Stimulated activated CD8-positive, alpha-beta memory T cell treated with anti-CD3 and anti-CD28 coated beads, Interleukin-12 subunit alpha, Interleukin-12 subunit beta, amount 100 ng/mL, for 24 hours (primary cell): Measurements from ENCODE around the gene UBE2QL1.

ENCODE experiments used
- DNase-seq: peaks from one replicate; pipeline ENCODE4 v3.0.0-alpha.2; 2020; ENCODE audit errors: extremely low read depth

The UBE2QL1 gene

GRCh38 chr5:6454628-6455053, 6.0 kb downstream of the UBE2QL1 start:
- DNase-seq: no peak

GRCh38 chr5:6455571-6456200, 7.0 kb downstream of the UBE2QL1 start:
- DNase-seq: no peak

DNA sequence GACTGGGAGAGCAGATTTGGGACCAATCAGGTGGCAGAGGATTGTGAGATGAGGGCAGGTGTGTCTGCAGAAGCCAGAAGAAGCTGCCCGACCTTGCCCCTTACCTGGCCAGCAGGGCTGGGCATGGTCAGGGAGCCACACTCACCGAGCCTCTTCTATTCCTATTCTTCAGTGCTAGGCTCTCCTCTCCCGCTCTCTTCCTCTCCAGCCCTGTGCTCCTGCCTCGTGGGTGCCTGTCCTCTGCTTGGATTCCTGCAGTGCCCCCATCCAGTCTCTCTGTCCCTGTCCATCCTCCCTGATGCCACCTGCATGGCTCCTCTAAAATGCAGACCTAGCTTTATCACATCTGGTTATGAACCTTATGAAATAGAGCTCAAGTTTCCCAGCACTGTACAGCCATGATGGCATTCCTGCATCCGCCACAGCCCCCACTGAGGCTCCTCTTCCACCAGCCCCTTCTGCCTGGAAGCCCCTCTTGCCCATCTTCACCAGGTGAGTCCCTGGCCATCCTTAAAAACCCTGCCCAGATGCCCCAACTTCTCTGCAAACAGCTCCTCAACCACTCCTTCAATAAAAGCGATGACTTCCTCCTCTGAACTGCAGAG, 8.2 kb downstream of the UBE2QL1 start:
- DNase-seq: no peak

DNA sequence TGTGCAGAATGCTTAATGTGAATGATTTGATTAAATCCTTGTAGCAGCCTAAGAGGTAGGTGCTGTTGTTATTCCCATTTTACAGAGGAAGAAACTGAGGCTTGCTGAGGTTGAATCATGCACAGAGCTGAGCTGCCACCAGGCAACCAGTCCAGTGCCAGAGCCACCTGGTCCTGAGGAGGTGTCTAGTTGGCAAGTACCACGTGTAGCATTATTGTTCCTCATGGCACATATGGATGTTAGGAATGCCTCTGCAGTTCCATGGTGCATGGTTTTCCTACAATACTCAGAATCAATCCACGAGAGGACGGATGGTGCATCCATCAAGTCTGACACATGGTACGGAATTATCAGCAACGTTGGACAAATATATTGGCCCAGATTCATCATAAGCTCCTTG, 8.9 kb downstream of the UBE2QL1 start:
- DNase-seq: no peak

DNA sequence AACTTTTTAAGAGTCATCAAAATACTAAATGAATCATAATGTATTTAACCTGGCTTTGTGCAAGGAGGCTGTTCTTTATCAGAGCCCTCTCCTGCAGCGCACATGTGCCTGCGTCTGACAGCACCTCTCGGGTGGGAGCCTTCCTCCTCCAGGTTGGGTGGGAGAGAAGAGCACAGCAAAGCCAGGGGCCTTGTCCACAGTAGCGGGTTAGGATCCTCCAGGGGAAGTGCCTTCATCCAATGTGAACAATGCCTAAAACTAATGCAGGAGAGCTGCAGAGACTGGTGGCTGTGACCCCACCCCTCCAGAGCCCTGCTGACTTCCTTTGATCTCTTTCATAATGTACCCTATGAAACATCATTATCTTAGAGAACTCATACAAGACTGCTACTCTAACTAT, 10.2 kb downstream of the UBE2QL1 start:
- DNase-seq: no peak

DNA sequence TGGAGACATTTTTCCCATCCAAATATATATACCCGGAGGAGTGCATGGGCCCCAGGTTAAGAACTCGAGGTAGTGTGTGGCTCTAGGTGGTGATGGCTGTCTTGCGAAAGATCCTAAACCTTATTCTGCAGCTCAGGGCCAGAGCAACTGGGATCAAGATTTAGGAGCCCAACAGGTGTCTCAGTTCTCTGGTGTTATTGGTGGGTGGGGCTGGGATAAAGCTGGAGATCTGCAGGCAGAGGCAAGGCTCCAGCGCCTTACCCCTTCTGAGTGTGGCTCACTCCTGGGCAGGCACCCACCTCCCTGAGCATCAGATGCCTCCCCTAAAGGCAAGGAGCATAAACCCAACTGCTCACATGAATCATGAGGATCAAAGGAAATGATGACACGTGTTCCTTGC, 11.2 kb downstream of the UBE2QL1 start:
- DNase-seq: no peak

DNA sequence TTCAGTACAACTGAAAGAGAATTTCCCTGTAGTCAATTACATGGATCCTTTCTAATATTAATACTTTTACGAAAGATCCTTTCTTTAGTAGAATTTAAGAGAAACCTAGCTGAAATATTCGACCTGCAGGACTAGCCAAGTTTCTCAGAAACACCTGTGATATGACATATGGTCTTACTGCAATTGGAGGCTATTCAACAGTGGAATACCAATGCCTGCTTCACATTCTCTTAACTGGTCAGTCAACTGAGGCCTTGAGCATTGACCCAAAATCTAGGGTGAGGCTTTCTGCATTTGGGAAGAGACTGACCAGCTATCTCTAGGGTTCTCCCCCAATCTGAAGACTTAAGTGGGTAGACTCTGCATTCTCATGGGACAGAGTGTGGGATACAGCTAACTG, 12.3 kb downstream of the UBE2QL1 start:
- no peak for DNase-seq

- no peak for DNase-seq
Measured at GRCh38 chr5:6461793-6462650, 13.4 kb downstream of the UBE2QL1 start.

- no peak for DNase-seq
Measured at GRCh38 chr5:6462671-6463070, 14.0 kb downstream of the UBE2QL1 start.

DNA sequence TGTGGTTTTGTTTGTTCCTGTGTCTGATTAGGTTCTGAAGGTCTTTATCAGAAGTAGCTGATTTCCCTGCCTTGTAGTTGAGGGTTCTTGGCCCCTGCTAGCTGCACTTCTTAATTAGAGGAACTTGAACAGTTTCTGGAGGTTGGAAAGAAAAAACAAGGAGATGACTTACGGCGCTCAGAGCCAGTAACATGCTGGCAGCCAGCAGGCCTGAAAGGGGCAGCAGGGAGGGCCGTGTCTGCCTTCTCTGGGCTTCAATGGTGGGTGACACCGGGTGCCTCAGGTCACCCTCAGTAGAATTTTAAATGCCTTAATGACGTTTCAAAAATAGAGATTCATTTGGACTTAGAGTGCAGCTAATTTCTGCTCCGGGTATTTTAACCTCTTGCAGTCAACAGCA, 15.8 kb downstream of the UBE2QL1 start:
- DNase-seq: no peak

DNA sequence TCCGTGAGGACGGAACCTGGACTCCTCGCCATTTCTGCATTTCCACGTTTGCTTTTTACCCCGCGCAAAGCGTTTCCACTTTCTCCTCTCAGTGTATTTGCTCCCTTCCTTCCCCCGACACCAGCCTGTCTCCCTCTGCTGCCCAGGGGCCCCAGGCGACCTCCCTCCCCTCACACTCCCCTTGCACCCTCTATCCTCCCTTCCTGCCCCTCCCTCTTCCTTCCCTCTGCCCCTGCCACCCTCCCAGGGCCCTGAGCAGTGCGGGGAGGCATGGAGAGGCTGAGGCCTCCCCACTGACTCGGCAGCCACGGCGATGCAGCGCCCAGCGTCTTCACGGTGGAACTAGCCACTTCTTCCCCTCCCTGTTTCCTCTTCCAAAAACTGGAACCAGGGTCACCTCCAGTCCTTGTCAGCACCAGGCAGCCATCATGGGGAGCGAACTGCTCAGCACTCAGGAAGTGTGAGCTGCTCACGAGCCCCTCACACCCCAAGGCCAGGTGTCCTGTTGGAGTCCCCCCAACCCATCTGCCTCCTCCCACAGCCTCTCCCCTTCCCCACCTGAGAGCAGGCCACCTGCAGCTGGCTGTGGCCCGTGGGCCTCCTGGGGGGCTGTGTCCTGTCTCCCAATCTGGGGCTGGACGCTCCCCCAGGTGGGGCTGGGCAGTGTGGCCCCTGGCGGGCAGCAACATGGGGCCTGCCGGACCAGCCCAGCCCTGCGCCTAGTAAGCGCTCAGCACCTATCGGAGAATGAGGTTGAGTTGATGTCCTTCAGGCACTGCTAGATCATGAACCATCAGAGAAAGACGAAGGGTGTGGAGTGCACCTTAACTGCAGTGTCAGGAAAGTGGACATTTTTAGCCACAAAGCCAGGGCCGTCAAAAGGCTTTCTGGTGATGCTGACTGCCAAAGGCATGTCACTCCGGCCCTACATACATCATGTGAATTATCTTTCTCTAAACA, 17.5 kb downstream of the UBE2QL1 start:
- DNase-seq: no peak

- DNase-seq: no peak
Measured at GRCh38 chr5:6466975-6467567, 18.4 kb downstream of the UBE2QL1 start.

DNA sequence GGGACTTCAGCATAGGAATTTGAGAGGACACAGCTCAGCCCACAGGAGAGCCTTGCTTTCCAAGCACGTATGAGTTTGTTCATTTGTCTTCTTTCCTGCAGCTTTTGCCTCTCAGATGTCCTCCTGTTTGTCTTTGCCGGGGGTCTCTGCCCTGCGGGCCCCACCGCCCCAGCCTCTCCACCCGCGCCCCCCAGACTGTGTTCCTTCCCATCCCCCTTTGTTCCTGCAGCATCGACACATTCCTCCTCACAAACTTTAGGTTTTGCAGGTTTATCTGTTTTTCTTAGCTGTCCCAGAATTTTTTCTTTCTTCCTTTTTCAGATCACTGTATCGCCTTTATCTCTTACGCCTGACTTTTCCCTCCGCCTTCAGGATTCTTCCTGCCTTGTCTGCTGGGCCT, 18.9 kb downstream of the UBE2QL1 start:
- DNase-seq: no peak

- no peak for DNase-seq
Measured at GRCh38 chr5:6468104-6468503, 19.4 kb downstream of the UBE2QL1 start.

DNA sequence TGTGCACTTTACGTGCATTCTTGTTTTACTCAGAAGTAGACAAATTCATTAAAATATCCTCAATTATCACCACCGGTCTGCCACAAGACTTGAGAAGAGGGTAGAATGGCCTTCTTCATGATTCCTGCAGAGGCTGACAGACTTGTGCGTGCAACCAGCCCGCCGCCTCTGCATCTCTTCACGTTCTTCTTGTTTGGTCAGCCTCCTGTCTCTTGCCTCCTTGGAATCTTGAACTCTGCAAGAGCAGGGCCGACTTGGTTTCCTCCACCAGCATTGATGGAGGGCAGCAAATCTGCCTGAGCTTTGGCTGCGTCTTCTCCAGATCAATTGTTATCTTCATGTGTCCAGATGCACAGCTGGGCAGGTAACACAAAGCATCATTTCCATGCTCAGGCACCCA, 20.2 kb downstream of the UBE2QL1 start:
- no peak for DNase-seq

DNA sequence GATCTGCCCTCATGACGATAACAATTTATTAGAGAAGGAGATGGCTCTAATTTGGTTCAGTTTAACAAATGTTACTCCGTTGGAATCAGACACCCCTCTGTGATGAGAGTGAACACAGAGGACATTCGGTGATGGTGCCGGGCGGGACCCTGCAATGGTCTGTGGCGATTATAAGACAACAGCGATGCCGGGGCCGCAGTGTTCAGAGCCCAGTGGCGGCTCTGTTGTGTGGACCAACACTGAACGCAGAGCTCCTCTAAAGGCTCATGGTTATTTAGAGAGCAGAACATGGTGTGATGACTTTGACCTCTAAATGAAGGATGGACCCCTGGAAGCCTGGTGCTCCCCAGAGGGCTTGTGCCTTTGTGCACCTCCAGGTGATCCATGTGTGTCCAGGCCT, 21.2 kb downstream of the UBE2QL1 start:
- no peak for DNase-seq

DNA sequence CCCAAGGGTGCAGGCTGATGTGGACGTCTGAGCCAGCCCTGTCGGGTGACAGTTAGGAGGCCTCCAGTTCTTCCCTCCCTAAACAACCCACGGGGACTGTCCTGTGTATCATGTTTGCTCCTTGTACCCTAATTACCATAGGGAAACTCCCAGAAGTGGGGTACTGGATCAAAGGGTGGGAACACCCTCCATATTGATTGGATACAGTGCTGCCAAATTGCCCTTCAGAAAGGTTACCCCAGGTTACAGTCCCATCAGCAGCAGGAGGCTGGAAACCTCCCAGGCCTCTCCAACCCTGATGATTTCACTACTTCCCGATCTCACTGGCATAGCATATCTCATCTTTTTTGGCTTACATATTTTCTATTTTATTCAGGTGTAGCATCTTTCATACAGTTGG, 22.0 kb downstream of the UBE2QL1 start:
- DNase-seq: no peak

GRCh38 chr5:6471252-6471651, 22.6 kb downstream of the UBE2QL1 start:
- DNase-seq: no peak

GRCh38 chr5:6472792-6473191, 24.1 kb downstream of the UBE2QL1 start:
- DNase-seq: no peak

GRCh38 chr5:6473284-6473683, 24.6 kb downstream of the UBE2QL1 start:
- DNase-seq: no peak

- DNase-seq: no peak
Measured at GRCh38 chr5:6475626-6476312, 27.1 kb downstream of the UBE2QL1 start.
